ENCODE results near the gene PANX3.

- TF ChIP-seq CSDC2 (CRISPR knock-in tag; IDR thresholded peaks at IDR 0.05) = no peak
- TF ChIP-seq ZFP30 (CRISPR knock-in tag; IDR thresholded peaks at IDR 0.05) = no peak
- TF ChIP-seq TSHZ2 (CRISPR knock-in tag; IDR thresholded peaks at IDR 0.05) = no peak
- TF ChIP-seq TCF4 (CRISPR knock-in tag; IDR thresholded peaks at IDR 0.05; ENCODE audit: borderline replicate concordance) = no peak
- no peak for TF ChIP-seq CREB5 (CRISPR knock-in tag; IDR thresholded peaks at IDR 0.05; ENCODE audit: low read depth)
- no peak for TF ChIP-seq ARNTL (CRISPR knock-in tag; IDR thresholded peaks at IDR 0.05; ENCODE audit: borderline replicate concordance, low read depth)
- TF ChIP-seq RARB (CRISPR knock-in tag; IDR thresholded peaks at IDR 0.05) = no peak
- TF ChIP-seq PATZ1 (CRISPR knock-in tag; IDR thresholded peaks at IDR 0.05; ENCODE audit: borderline replicate concordance) = no peak
- TF ChIP-seq ESRRG (CRISPR knock-in tag; IDR thresholded peaks at IDR 0.05) = no peak
- no peak for TF ChIP-seq SNAI2 (CRISPR knock-in tag; IDR thresholded peaks at IDR 0.05)
- TF ChIP-seq ISL1 (CRISPR knock-in tag; IDR thresholded peaks at IDR 0.05) = no peak
- no peak for TF ChIP-seq CSRNP3 (CRISPR knock-in tag; IDR thresholded peaks at IDR 0.05)
- no peak for TF ChIP-seq ZFP3 (CRISPR knock-in tag; IDR thresholded peaks at IDR 0.05)
Observed at GRCh38 chr11:124581817-124582216, 29.4 kb upstream of the PANX3 start.

All from SK-N-SH treated with all-trans-retinoic acid at 6 μM for 48 hours (cell line).